HG03439 (cell line): Measurements from ENCODE around the gene NELFB.
A peak's percentile ranks its signal among the peaks of the same experiment; 100 is the strongest.
"Not testable (repeated sequence)": the region's sequence is repeated elsewhere in the genome, so short reads cannot be mapped to it uniquely, and the experiment has no call there.

Source experiments
- ATAC-seq: cut with Tn5 transposase; IDR thresholded peaks from one replicate; pipeline ENCODE4 v1.9.1; 2021; ENCODE audit warnings: mild to moderate bottlenecking, moderate library complexity; ENCODE audit not compliant: unreplicated experiment

Gene NELFB

GRCh38 chr9:137234055-137234697 lies 21.0 kb upstream of the NELFB start:
- no peak for ATAC-seq

- no peak for ATAC-seq
These were observed 20.2 kb upstream of the NELFB start for GRCh38 chr9:137234758-137235423.

GRCh38 chr9:137235424-137236237 lies 19.5 kb upstream of the NELFB start:
- no peak for ATAC-seq

- no peak for ATAC-seq
These were observed 18.7 kb upstream of the NELFB start for GRCh38 chr9:137236238-137236935.

- no peak for ATAC-seq
These were observed 18.1 kb upstream of the NELFB start for GRCh38 chr9:137236936-137237421.

DNA sequence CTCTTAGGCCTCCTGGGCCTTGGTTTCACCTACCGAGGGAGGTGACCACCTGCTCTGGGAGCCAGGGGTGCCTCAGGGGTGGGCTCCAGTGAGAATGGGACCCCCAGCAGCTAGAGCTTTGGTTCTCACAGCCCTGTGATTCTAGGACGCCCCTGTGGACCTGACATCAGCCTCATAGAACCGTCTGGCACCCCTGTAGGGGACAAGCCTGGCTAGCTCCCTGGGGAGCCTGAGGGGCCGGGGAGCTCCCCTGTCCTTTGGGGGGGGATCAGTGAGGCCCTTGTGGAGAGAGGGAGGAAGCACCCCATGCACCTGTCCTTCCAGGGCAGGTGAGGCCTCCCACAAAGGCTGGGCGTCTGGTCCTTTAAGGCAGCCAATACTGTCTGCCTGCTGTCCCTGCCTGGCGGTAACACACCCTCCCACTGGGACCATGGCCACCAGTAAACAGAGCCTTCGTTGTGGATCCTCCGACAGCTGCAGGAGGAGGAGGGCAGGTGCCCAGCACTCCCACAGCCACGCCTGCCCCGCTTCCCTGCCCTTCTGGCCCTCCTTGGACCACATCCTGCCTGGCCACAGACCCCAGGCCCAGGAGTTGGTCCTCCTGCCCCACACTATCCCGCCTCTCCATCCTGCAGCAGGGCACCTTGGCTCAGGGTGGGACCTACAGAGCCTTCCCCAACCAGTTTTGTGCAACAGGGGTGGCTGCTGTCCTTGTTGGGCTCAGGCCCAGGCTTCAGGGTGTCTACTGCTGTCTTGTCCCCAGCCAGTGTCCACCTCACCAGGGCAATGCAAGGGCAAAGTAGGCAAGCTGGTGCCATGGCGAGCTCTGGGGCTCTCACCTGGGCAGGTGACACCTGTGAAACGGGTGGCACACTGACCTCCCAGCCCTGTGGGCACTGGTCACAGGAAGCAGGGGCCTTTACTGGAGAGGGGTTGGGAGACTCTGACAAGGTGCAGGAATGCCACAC lies 17.1 kb upstream of the NELFB start:
- no peak for ATAC-seq

GRCh38 chr9:137239541-137240200 lies 15.5 kb upstream of the NELFB start:
- ATAC-seq = not testable (repeated sequence)

GRCh38 chr9:137240318-137240840 lies 14.7 kb upstream of the NELFB start:
- peak; percentile 18 for ATAC-seq

- peak; percentile 70 for ATAC-seq
These were observed 14.2 kb upstream of the NELFB start, which contains the start of gene TUBB4B for GRCh38 chr9:137240841-137241489. TUBB4B (plus strand) TSS chr9:137241287; CDS start chr9:137241361, 74 bp downstream.

GRCh38 chr9:137241490-137242268 lies 13.4 kb upstream of the NELFB start:
- peak; percentile 3 for ATAC-seq

- ATAC-seq = no peak
These were observed 12.6 kb upstream of the NELFB start for GRCh38 chr9:137242269-137243203.

- ATAC-seq = not testable (repeated sequence)
These were observed 11.9 kb upstream of the NELFB start for GRCh38 chr9:137243266-137243625.

- ATAC-seq = no peak
These were observed 11.3 kb upstream of the NELFB start for GRCh38 chr9:137243626-137244485.

DNA sequence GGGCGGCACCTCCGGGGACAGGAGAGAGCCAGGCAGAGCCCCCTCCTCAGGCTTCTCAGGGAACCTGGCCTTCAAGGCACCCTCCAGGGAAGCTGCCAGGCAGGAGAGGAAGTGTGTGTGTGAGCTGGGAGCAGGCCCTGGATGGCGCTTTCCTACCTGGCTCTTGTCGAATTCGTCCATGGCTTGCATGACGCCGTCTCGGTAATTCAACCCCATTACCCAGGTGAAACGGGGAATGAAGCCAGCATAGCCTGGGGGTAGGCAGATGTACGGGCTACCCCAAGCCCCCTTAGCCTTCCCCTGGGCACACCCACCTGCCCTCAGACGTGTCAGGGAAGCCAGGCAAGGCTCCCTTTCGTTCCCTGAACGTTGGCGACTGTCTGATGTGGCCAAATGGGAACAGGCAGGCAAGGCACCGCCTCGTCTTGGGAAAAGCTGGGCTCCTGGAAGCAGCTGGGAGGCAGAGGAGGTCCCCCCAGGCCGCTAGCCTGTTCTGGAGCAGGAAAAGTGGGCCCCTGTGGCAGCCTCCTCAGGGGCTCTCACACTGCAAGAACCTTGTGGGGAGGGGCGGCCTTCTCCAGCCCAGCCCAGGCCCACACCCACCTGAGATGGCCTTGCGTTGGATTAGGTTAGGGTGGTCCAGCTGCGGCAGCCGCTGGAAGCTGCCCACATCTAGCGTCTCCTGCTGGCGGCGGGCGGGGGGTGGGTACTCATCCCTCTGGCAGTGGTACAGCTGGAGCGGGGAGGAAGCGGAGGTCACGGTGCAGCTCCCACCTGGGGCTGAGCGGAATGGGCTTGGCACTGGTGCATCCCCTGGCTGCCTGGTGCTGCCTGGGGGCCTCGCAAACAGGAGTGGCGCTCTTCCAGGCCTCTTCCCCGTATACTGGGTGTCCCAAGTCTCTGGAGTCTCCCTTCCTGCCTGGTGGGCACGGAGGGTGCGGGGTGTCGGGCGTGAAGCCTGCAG lies 10.4 kb upstream of the NELFB start:
- no peak for ATAC-seq
